HG02981 (cell line): ENCODE data around the gene DCTPP1.
"Not testable (repeated sequence)": the region's sequence is repeated elsewhere in the genome, so short reads cannot be mapped to it uniquely, and the experiment has no call there.

Source experiments
- ATAC-seq: cut with Tn5 transposase; IDR thresholded peaks from one replicate; pipeline ENCODE4 v1.9.1; 2021; ENCODE audit warnings: mild to moderate bottlenecking, moderate library complexity; ENCODE audit not compliant: unreplicated experiment

DCTPP1 gene

DNA sequence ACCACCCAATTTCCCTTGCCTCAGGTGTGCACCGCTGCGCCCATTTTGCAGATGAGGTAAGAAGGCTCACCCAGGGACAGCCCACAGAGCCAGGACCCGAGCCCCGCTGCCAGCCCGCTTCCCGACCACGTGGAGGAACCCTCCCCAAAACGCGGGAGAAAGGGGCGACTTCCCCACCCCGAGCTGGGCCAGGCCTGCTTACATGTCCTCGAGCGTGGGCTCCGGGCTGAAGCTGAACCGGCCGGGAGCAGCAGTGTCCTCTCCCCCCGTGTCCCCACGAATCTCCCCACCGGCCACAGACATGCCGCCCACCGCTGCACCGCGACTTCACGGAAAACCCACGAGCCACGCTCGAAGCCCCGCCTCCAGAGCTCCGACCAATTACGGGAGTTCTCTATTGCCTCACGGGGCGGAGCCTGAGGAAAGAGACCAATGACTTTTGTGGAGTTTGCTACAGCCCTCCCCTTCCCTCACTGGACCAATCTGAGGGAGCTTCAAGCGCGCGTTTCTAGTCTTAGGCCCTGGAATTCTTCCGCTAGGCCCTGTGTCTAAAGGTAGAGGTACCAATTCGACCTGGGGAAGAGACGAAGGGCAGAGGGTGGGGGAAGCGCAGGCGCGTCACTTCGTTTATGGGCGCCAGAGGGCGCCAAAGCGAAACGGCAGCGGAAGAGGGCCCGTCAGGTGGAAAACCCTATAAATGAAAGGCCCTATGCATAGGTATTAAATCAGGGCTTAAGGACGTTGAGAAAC lies at the start of gene DCTPP1:
DCTPP1 (minus strand) TSS at position 353 of the 750 bp plus-strand sequence; CDS start at position 303, 50 bp downstream.
- ATAC-seq = peak; percentile 96

GRCh38 chr16:30478766-30479478 lies 49.1 kb upstream of the DCTPP1 start:
- ATAC-seq = no peak

GRCh38 chr16:30477773-30478172 lies 47.9 kb upstream of the DCTPP1 start:
- not testable (repeated sequence) for ATAC-seq

DNA sequence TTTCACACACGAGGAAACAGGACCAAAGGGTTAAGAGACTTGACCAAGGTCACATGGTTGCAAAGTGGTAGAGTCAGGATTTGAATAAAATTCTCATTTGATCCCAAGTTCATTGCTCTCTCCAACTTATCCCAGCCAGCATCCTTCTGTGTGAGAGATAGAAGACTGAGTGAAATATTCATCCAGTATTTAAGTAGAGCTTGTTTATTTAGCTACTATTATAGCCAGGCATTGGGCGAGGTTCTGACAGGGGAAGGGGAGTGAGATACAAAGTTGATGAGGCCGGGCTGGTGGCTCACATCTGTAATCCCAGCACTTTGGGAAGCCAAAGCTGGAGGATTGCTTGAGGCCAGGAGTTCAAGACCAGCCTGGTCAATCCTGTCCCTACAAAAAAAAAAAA lies 47.2 kb upstream of the DCTPP1 start:
- ATAC-seq = no peak

GRCh38 chr16:30474684-30475083 lies 44.9 kb upstream of the DCTPP1 start:
- ATAC-seq = no peak

DNA sequence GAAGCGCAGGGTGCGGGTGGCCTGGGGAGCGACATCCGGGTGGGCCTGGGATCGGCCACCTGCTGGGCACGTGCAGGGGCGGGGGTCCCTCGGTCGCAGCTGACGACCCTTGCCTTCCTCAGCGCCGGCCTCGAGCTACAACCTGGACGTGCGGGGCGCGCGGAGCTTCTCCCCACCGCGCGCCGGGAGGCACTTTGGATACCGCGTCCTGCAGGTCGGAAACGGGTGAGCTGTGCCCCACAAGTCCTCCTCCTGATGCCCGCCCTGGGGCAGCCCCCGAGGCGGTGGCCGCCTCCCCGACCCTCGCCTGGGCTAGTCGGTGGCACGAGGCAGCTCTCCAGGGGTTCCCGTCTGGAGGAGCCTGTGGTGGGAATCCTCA lies 44.2 kb upstream of the DCTPP1 start:
- no peak for ATAC-seq

DNA sequence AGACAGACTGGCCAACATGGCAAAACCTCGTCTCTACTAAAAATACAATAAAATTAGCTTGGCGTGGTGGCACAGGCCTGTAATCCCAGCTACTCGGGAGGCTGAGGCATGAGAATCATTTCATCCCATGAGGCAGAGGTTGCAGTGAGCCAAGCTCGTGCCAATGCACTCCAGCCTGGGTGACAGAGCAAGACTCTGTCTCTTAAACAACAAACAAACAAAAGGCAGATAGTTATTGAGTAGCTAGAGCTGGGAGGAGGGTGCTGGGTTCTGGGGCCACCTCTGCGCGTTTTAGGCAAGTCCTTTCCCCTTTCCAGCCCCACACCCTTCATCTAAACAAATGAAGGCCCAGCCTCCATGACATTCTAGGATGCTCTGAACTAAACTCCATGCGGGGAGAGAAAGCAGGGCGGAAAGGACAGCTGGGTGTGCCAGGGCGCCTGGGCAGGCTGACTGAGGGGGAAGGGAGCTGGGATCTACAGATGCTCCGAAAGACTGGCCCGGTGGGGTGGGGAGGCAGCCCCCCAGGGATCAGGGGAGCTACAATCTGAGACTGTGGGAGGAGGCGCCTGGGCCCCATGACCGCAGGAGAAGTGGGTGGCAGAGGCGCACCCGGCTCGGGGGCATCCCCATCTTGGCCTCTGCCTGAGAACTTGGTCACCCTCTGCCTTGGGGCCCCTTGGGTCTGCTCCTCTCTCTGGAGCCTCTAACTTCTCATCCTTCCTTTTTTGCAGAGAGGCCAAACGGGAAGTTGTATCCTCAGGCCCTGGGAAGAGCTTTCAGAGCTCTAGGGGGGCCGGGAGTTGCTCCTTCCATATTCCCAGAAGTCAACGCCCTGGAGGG lies 43.6 kb upstream of the DCTPP1 start:
- no peak for ATAC-seq

- ATAC-seq = peak; percentile 49
These were observed 42.6 kb upstream of the DCTPP1 start, which contains the start of gene ITGAL for GRCh38 chr16:30472328-30472942. ITGAL (plus strand) TSS chr16:30472742; CDS start chr16:30472838, 96 bp downstream.

GRCh38 chr16:30470632-30470995 lies 40.8 kb upstream of the DCTPP1 start:
- ATAC-seq = no peak

DNA sequence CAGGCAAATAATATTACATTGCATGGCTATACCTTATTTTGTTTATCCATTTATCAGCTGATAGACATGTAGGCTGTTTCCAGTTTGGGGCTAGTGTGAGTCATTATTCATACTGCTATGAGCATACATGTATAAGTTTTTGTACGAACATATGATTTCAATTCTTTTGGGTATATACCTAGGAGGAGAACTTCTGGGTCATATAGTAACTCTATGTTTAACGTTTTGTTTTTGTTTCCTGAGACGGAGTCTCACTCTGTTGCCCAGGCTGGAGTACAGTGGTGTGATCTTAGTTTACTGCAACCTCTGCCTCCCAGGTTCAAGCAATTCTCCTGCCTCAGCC lies 40.3 kb upstream of the DCTPP1 start:
- no peak for ATAC-seq

GRCh38 chr16:30464078-30464477 lies 34.2 kb upstream of the DCTPP1 start:
- ATAC-seq = no peak

DNA sequence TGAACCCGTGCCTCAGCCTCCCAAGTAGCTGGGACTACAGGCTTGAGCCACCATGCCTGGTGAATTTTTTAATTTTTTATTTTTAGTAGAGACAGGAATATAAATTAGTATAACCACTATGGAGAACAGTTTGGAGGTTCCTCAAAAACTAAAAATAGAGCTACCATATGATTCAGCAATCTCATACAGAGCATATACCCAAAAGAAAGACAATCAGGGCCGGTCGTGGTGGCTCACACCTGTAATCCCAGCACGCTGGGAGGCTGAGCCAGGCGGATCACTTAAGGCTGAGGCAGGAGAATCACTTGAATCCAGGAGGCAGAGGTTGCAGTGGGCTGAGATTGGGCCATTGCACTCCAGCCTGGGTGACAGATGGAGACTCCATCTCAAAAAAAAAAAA lies 31.6 kb upstream of the DCTPP1 start:
- ATAC-seq = not testable (repeated sequence)

DNA sequence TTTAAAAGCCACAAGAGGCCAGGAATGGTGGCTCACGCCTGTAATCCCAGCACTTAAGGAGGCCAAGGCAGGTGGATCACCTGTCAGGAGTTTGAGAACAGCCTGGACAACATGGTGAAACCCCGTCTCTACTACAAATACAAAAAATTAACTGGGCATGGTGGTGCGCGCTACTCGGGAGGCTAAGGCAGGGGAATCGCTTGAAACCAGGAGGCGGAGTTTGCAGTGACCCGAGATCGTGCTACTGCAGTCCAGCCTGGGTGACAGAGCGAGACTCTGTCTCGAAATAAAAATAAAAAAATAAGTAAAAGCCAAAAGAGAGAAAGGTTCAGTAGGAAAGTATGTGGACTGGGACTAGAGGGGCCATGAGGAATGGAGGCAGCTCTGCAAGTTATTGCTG lies 29.6 kb upstream of the DCTPP1 start:
- no peak for ATAC-seq

- peak; percentile 83 for ATAC-seq
These were observed 28.9 kb upstream of the DCTPP1 start for GRCh38 chr16:30458561-30459394.

DNA sequence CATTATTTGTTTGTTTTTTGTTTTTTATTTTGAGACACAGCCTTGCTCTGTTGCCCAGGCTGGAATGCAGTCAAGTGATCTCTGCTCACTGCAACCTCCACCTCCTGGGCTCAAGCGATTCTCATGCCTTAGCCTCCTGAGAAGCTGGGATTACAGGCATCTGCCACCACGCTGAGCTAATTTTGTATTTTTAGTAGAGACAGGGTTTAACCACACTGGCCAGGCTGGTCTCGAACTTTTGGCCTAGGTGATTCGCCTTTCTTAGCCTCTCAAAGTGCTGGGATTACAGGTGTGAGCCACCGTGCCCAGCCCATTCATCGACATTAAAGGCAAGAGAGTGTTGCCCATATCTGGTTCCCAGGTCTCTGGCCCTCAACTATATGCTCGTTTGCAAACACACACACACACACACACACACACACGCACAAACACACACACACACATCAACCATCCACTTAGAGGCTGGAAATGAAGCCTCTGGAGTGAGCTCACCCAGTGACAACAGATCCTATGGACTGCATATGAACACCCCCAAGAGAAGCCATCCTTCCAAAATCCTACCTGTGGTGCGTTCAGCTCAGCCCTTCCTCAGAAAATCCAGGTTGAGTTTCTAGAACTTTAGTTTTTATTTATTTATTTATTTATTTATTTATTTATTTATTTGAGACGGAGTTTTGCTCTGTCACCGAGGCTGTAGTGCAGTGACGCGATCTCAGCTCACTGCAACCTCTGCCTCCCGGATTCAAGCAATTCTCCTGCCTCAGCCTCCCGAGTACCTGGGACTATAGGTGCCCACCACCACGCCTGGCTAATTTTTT lies 28.1 kb upstream of the DCTPP1 start:
- no peak for ATAC-seq

DNA sequence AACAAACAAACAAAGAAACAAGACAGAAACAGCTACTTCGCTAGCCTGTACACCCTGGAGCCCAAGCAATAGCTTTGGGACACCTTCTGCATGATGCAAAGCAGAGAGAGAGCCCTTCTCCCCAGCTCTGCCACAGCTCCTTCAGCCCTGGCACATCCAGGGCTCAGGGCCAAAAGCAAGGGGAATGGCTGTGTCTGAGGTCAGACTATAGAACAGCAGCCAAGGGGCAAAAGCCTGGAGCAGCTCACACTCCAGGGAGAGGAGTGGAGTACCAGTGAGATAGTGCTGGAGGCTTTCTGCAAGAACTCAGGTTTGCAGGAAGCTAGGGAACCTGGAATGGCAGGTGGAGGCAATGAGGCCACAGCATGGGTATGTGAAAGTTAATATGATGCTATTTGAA lies 27.4 kb upstream of the DCTPP1 start:
- no peak for ATAC-seq

- no peak for ATAC-seq
These were observed 26.5 kb upstream of the DCTPP1 start for GRCh38 chr16:30456302-30456701.

DNA sequence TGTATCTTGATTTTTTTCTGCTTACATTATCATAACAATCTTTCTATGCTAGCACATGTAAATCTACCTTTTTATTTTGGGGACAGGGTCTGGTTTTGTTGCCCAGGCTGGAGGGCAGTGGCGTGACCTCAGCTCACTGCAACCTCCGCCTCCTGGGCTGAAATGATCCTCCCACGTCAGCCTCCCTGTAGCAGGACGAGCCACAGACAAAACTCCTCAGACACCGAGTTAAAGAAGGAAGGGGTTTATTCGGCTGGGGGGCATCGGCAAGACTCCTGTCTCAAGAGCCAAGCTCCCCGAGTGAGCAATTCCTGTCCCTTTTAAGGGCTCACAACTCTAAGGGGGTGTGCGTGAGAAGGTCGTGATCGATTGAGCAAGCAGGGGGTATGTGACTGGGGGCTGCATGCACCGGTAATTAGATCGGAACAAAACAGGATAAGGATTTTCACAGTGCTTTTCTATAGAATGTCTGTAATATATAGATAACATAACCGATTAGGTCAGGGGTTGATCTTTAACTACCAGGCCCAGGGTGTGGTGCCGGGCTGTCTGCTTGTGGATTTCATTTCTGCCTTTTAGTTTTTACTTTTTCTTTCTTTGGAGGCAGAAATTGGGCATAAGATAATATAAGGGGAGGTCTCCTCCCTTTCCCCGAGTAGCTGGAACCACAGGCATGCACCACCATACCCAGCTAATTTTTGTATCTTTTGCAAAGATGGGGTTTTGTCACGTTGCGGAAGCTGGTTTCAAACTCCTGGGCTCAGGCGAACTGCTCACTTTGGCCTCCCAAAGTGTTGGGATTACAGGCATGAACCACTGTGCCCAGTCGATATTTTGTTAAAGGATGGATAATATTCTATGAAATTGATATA lies 23.1 kb upstream of the DCTPP1 start:
- ATAC-seq = not testable (repeated sequence)

DNA sequence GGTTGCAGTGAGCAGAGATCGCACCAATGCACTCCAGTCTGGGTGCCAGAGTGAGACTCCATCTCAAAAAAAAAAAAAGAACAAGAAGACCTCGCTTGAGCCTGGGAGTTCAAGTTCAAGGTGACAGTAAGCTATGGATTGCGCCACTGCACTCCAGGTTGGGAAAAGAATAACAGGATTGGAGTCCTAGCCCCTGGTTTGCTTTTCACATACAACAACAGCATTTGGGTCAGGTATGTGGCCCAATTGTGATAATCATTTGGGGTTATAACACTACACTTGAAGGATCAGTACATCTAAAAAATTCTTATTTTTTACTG lies 19.2 kb upstream of the DCTPP1 start:
- ATAC-seq = no peak
